GM23338 (cell line): ENCODE measurements around the gene ITPKA.

ENCODE experiments used
- CREB1 ChIP-seq: fragments of 250-450 bp; sonication (Bioruptor Pico); IDR thresholded peaks from 2 replicates; pipeline ENCODE4 v1.5.0; 2020; ENCODE audit warnings: low read depth, mild to moderate bottlenecking, moderate library complexity
- EZH2 ChIP-seq: fragments of 200-600 bp; sonication (generic); IDR thresholded peaks from one replicate; pipeline ENCODE4 v1.8.0; 2017; ENCODE audit warnings: antibody characterized with exemption, mild to moderate bottlenecking, low read depth; ENCODE audit not compliant: unreplicated experiment
- EZH2phosphoT487 ChIP-seq: fragments of 200-600 bp; sonication (generic); IDR thresholded peaks from one replicate; pipeline ENCODE4 v1.8.1; 2018; ENCODE audit warnings: antibody characterized with exemption; ENCODE audit not compliant: unreplicated experiment
- JUNB ChIP-seq: IDR thresholded peaks from one replicate; pipeline ENCODE4 v1.6.1; 2016; ENCODE audit warnings: antibody characterized with exemption; ENCODE audit not compliant: unreplicated experiment
- NANOG ChIP-seq: IDR thresholded peaks from 2 replicates; pipeline ENCODE4 v1.6.1; 2016; ENCODE audit warnings: antibody characterized with exemption, borderline replicate concordance
- POLR2AphosphoS5 ChIP-seq: IDR thresholded peaks from 2 replicates; pipeline ENCODE4 v1.6.1; 2016; ENCODE audit warnings: antibody characterized with exemption, low read depth
- STAT1 ChIP-seq: IDR thresholded peaks from one replicate; pipeline ENCODE4 v1.6.1; 2016; ENCODE audit warnings: antibody characterized with exemption; ENCODE audit not compliant: unreplicated experiment
- ZNF114 ChIP-seq: fragments of 250-450 bp; sonication (Bioruptor Pico); IDR thresholded peaks from 2 replicates; pipeline ENCODE4 v1.5.0; 2020; ENCODE audit warnings: mild to moderate bottlenecking, moderate library complexity
- ZNF331 ChIP-seq: fragments of 250-450 bp; sonication (Bioruptor Pico); IDR thresholded peaks from 2 replicates; pipeline ENCODE4 v1.5.0; 2020; ENCODE audit warnings: low read depth, mild to moderate bottlenecking, moderate library complexity
- TF ChIP-seq, protein P1 (sequence below), 2 experiments: fragments of 200-600 bp in 1 of 2; sonication (generic) in 1 of 2; conservative IDR thresholded peaks; 2 replicates each; pipeline versions ENCODE4 v1.5.1 to v1.6.1; 2016 to 2017; ENCODE audit warnings: antibody characterized with exemption in 2 of 2, low read depth in 2 of 2, mild to moderate bottlenecking in 2 of 2, moderate library complexity in 1 of 2
- TF ChIP-seq, protein P2 (sequence below): IDR thresholded peaks from one replicate; pipeline ENCODE4 v1.6.1; 2018; ENCODE audit warnings: antibody characterized with exemption; ENCODE audit not compliant: unreplicated experiment
- TF ChIP-seq, protein P3 (sequence below): IDR thresholded peaks from 2 replicates; pipeline ENCODE4 v1.6.1; 2016; ENCODE audit warnings: antibody characterized with exemption

DNA sequence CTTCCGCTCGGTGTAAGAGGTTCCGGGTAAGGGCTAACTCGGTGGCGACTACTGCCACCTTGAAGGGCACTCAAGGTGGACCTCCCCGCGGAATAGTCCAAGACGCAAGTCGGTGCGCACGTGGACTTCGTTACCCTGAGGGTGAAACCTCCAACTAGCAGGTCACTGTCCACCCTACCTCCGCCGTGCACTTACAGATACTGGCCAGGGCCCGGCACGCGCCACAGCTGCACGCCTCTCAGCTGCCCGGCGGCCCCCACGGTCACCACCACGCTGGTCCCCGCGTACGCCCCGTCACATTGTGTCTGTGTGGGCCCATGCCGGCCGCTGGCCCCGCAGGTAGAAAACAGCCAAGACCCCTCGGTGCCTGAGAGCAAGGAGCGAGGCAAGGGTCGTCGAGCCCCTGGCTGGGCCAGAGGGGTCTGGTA is 18.9 kb downstream of the ITPKA start:
- TF ChIP-seq, protein P1, sequence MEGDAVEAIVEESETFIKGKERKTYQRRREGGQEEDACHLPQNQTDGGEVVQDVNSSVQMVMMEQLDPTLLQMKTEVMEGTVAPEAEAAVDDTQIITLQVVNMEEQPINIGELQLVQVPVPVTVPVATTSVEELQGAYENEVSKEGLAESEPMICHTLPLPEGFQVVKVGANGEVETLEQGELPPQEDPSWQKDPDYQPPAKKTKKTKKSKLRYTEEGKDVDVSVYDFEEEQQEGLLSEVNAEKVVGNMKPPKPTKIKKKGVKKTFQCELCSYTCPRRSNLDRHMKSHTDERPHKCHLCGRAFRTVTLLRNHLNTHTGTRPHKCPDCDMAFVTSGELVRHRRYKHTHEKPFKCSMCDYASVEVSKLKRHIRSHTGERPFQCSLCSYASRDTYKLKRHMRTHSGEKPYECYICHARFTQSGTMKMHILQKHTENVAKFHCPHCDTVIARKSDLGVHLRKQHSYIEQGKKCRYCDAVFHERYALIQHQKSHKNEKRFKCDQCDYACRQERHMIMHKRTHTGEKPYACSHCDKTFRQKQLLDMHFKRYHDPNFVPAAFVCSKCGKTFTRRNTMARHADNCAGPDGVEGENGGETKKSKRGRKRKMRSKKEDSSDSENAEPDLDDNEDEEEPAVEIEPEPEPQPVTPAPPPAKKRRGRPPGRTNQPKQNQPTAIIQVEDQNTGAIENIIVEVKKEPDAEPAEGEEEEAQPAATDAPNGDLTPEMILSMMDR (conservative IDR thresholded peaks at IDR 0.05; ENCODE audit: low read depth in 2 of 2): no peak
- no peak for TF ChIP-seq EZH2
- TF ChIP-seq, protein P2, sequence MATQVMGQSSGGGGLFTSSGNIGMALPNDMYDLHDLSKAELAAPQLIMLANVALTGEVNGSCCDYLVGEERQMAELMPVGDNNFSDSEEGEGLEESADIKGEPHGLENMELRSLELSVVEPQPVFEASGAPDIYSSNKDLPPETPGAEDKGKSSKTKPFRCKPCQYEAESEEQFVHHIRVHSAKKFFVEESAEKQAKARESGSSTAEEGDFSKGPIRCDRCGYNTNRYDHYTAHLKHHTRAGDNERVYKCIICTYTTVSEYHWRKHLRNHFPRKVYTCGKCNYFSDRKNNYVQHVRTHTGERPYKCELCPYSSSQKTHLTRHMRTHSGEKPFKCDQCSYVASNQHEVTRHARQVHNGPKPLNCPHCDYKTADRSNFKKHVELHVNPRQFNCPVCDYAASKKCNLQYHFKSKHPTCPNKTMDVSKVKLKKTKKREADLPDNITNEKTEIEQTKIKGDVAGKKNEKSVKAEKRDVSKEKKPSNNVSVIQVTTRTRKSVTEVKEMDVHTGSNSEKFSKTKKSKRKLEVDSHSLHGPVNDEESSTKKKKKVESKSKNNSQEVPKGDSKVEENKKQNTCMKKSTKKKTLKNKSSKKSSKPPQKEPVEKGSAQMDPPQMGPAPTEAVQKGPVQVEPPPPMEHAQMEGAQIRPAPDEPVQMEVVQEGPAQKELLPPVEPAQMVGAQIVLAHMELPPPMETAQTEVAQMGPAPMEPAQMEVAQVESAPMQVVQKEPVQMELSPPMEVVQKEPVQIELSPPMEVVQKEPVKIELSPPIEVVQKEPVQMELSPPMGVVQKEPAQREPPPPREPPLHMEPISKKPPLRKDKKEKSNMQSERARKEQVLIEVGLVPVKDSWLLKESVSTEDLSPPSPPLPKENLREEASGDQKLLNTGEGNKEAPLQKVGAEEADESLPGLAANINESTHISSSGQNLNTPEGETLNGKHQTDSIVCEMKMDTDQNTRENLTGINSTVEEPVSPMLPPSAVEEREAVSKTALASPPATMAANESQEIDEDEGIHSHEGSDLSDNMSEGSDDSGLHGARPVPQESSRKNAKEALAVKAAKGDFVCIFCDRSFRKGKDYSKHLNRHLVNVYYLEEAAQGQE: no peak
- TF ChIP-seq ZNF331 (CRISPR knock-in tag): no peak
- no peak for TF ChIP-seq ZNF114 (CRISPR knock-in tag)
- no peak for TF ChIP-seq POLR2AphosphoS5
- TF ChIP-seq, protein P3, sequence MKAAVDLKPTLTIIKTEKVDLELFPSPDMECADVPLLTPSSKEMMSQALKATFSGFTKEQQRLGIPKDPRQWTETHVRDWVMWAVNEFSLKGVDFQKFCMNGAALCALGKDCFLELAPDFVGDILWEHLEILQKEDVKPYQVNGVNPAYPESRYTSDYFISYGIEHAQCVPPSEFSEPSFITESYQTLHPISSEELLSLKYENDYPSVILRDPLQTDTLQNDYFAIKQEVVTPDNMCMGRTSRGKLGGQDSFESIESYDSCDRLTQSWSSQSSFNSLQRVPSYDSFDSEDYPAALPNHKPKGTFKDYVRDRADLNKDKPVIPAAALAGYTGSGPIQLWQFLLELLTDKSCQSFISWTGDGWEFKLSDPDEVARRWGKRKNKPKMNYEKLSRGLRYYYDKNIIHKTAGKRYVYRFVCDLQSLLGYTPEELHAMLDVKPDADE: no peak
- no peak for TF ChIP-seq CREB1 (CRISPR knock-in tag)
- TF ChIP-seq STAT1: no peak
- peak; percentile 57 for TF ChIP-seq EZH2phosphoT487
- no peak for TF ChIP-seq NANOG
- no peak for TF ChIP-seq JUNB
